ENCODE data around the gene CCNF. TPM values are rescaled to one million over a fixed set of nuclear protein-coding genes. Genes with fewer than 3 reads are reported as not detected.
A peak's percentile ranks its signal among the peaks of the same experiment; 100 is the strongest.

The CCNF gene
- polyA plus RNA-seq, 2 of the 4 experiments (the other 2 are of a cell fraction), result 6.5 to 14.4 TPM

DNA sequence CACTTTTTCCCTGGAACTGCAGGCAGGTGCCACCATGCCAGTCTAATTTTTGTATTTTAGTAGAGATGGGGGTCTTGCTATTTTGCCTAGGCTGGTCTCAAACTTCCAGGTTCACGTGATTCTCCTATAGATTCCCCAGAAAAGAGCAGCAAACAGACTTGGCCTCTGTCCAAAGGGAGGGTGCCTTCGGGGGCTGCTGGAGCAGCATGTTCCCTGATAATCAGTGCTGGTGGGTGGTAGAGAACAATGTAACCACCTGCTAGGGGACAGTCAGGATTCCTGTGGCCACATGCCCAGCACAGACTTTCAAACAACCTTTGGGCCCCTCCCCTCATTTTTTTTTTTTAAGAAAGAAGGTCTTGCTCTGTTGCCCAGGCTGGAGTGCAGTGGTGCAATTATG is 14.2 kb upstream of the CCNF start:
- CTCF ChIA-PET, result interaction anchor here (0.6 kb wide), 1 partner anchor 17 kb away, joined by 3 read pairs; no protein-coding TSS in a partner anchor
- H3K9me3 ChIP-seq, result no peaks in the 10 kb centered on the region
- no peak for ATAC-seq
- H3K4me1 ChIP-seq, result no peaks in the 10 kb centered on the region
- TF ChIP-seq E2F6 (IDR thresholded peaks at IDR 0.05; ENCODE audit: borderline replicate concordance, low read depth) (no peak), BCL3 (IDR thresholded peaks at IDR 0.05) (no peak), REST (IDR thresholded peaks at IDR 0.05) (no peak), NPAS2 (CRISPR knock-in tag; IDR thresholded peaks at IDR 0.05; ENCODE audit: borderline replicate concordance) (no peak), MAX (IDR thresholded peaks at IDR 0.05) (no peak), SMC3 (IDR thresholded peaks at IDR 0.05) (no peak), ESRRA (IDR thresholded peaks at IDR 0.05; ENCODE audit: borderline replicate concordance, low read length) (no peak), POLR2A (IDR thresholded peaks at IDR 0.05; ENCODE audit: low read length) (no peak), JUN (IDR thresholded peaks at IDR 0.05) (no peak)
- TF ChIP-seq, protein P1, sequence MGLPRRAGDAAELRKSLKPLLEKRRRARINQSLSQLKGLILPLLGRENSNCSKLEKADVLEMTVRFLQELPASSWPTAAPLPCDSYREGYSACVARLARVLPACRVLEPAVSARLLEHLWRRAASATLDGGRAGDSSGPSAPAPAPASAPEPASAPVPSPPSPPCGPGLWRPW (IDR thresholded peaks at IDR 0.05), result no peak
- TF ChIP-seq, protein P2, sequence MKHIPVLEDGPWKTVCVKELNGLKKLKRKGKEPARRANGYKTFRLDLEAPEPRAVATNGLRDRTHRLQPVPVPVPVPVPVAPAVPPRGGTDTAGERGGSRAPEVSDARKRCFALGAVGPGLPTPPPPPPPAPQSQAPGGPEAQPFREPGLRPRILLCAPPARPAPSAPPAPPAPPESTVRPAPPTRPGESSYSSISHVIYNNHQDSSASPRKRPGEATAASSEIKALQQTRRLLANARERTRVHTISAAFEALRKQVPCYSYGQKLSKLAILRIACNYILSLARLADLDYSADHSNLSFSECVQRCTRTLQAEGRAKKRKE (CRISPR knock-in tag; IDR thresholded peaks at IDR 0.05; ENCODE audit: low read depth), result no peak
- no peak overlapping the region for H3K4me2 ChIP-seq
- FAIRE-seq, result no peak
- 74% methylated on average over 2 of the region's 2 CpGs for WGBS (ENCODE audit: missing lambda C conversion rate)
- no peak overlapping the region for H3K27ac ChIP-seq
- POLR2A ChIA-PET, result interaction anchor here (0.7 kb wide), 1 partner anchor 53 kb away, joined by 7 read pairs; no protein-coding TSS in a partner anchor
- H3K4me3 ChIP-seq, result no peak overlapping the region
- no peak for DNase-seq (ENCODE audit: low read depth in 1 of 2, low spot score in 1 of 2)

DNA sequence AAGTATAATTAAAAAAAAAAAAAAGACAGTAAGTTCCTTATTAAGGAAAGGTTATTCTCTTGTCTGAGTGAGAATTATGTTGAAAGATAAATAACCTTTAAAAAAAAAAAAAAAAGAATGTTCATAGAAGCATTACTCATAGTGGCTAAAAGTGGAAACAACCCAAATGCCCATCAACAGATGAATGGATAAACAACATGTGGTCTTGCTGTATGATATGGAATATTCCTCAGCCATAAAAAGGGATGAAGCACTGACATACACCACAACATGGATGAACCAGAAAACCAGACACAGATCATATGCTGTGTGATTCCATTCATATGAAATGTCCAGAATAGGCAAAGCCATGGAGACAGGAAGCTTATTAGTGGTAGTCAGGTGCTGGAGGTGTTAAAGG is 9.2 kb upstream of the CCNF start:
- no peak for DNase-seq (ENCODE audit: low read depth in 1 of 2, low spot score in 1 of 2)
- H3K27ac ChIP-seq, result no peak overlapping the region
- CTCF ChIA-PET, result interaction anchor here (1.2 kb wide), 1 partner anchor 24 kb away, joined by 3 read pairs; no protein-coding TSS in a partner anchor
- no peak overlapping the region for H3K4me3 ChIP-seq
- H3K9me3 ChIP-seq, result no peaks in the 10 kb centered on the region
- no peak for TF ChIP-seq MAFK (IDR thresholded peaks at IDR 0.05; ENCODE audit: partially characterized antibody)
- FAIRE-seq, result no peak
- ATAC-seq, result no peak
- POLR2A ChIA-PET, result interaction anchor here (0.5 kb wide), 1 partner anchor 14 kb away, joined by 4 read pairs; no protein-coding TSS in a partner anchor
- no peak overlapping the region for H3K4me2 ChIP-seq
- no peaks in the 10 kb centered on the region for H3K4me1 ChIP-seq

- no peak for DNase-seq (ENCODE audit: low read depth in 1 of 2, low spot score in 1 of 2)
- no peak for TF ChIP-seq CHD2 (IDR thresholded peaks at IDR 0.05; ENCODE audit: low read length, partially characterized antibody)
- no peak for TF ChIP-seq NFE2L2 (conservative IDR thresholded peaks at IDR 0.05; ENCODE audit: low read length)
- TF ChIP-seq ESRRA (IDR thresholded peaks at IDR 0.05; ENCODE audit: borderline replicate concordance, low read length), result no peak
- TF ChIP-seq SREBF2 (IDR thresholded peaks at IDR 0.05), result no peak
- no peak for TF ChIP-seq JUNB (IDR thresholded peaks at IDR 0.05)
- no peak for TF ChIP-seq RNF2 (IDR thresholded peaks at IDR 0.05; ENCODE audit: borderline replicate concordance, low read depth)
- TF ChIP-seq, protein P3, sequence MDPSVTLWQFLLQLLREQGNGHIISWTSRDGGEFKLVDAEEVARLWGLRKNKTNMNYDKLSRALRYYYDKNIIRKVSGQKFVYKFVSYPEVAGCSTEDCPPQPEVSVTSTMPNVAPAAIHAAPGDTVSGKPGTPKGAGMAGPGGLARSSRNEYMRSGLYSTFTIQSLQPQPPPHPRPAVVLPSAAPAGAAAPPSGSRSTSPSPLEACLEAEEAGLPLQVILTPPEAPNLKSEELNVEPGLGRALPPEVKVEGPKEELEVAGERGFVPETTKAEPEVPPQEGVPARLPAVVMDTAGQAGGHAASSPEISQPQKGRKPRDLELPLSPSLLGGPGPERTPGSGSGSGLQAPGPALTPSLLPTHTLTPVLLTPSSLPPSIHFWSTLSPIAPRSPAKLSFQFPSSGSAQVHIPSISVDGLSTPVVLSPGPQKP (IDR thresholded peaks at IDR 0.05; ENCODE audit: low read depth, low read length), result no peak
- TF ChIP-seq ZFP36 (IDR thresholded peaks at IDR 0.05; ENCODE audit: borderline replicate concordance, partially characterized antibody), result no peak
- TF ChIP-seq MAZ (IDR thresholded peaks at IDR 0.05; ENCODE audit: borderline replicate concordance, low read depth, low read length), result no peak
- no peak for TF ChIP-seq ZC3H11A (IDR thresholded peaks at IDR 0.05)
- TF ChIP-seq POLR2A (IDR thresholded peaks at IDR 0.05; ENCODE audit: low read length), result no peak
- no peak for FAIRE-seq
- no peak overlapping the region for H3K4me2 ChIP-seq
- no peaks in the 10 kb centered on the region for H3K4me1 ChIP-seq
- ATAC-seq, result peak; percentile 20 to 41; a peak in 3 of 6 replicates
- H3K27ac ChIP-seq, result no peak overlapping the region
- H3K9me3 ChIP-seq, result no peaks in the 10 kb centered on the region
- WGBS (ENCODE audit: missing lambda C conversion rate), result 78% methylated on average over 6 of the region's 7 CpGs
- no peak overlapping the region for H3K4me3 ChIP-seq
- CTCF ChIA-PET, result interaction anchor here (0.6 to 2.3 kb wide), 15 partner anchors 9 to 391 kb away, joined by 3 to 15 read pairs (median 4); no protein-coding TSS in a partner anchor
- POLR2A ChIA-PET, result no interaction called here
Measured at GRCh38 chr16:2422123-2422867, 7.0 kb upstream of the CCNF start.
